Measurements from ENCODE around the gene THSD7B. TPM values are rescaled to one million over a fixed set of nuclear protein-coding genes. Genes with fewer than 3 reads are reported as not detected.

The THSD7B gene
- total RNA-seq, 1 donor from 2014 or later = 1.2 TPM

DNA sequence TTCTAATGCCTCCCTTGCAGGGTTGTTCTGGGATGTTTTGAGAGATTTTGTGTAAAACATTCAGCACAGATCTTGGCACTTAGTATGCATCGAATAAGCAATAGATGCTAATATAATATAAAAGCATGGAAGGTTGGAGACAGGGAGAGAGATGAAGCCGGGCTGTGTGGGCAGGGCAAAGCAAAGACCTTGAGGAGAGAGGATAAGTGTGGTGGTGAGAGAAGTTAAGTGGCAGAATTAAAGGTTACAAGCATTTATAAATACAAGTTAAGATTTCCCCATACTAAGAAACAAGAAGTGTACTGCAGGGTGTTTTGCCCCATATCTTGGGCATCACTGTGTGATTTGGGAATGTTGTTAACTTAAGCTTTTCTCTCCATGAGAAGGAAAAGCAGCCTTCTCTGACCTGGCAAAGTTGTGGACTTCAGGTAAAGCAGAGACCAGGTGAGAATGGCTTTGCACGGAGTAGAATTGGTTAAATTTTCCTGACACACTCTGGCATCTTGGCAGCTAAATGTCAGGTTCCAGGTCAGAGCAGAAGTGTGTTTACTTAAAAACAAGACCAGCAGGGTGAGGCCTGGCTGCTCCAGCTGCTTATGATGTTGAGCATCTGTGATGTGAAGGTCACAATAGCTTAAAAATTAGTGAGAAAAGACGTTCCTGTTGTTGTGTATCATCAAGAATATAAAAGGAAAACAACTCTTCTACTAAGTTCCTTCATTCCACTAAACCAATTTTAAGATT is 910.4 kb downstream of the THSD7B start:
- Histone ChIP-seq H2AFZ (replicated peaks) (no peak overlapping the region), H3K4me1 (no peaks in the 10 kb centered on the region), H3K4me3 (no peak overlapping the region), H4K20me1 (ENCODE audit: low read depth) (no peaks in the 10 kb centered on the region), H3K4me2 (no peak overlapping the region), H3K27ac (no peak overlapping the region), H3K27me3 (no peaks in the 10 kb centered on the region), H3K9me3 (ENCODE audit: low read depth) (no peaks in the 10 kb centered on the region), H3K79me2 (ENCODE audit: low read depth) (no peaks in the 10 kb centered on the region), H3K9ac (no peak overlapping the region), H3F3A (ENCODE audit: low read depth) (no peaks in the 10 kb centered on the region), H3K36me3 (no peaks in the 10 kb centered on the region)
- Mint-ChIP-seq H3K4me3 (no peak overlapping the region), H3K4me1 (no peaks in the 10 kb centered on the region), H3K9me3 (no peaks in the 10 kb centered on the region), H3K27me3 (ENCODE audit: insufficient read depth, low read depth) (no peaks in the 10 kb centered on the region), H3K36me3 (no peaks in the 10 kb centered on the region), H3K27ac (no peak overlapping the region)
- TF ChIP-seq EZH2 (IDR thresholded peaks at IDR 0.05) (no peak), EZH2phosphoT487 (IDR thresholded peaks at IDR 0.05) (no peak)
- TF ChIP-seq, protein P1, sequence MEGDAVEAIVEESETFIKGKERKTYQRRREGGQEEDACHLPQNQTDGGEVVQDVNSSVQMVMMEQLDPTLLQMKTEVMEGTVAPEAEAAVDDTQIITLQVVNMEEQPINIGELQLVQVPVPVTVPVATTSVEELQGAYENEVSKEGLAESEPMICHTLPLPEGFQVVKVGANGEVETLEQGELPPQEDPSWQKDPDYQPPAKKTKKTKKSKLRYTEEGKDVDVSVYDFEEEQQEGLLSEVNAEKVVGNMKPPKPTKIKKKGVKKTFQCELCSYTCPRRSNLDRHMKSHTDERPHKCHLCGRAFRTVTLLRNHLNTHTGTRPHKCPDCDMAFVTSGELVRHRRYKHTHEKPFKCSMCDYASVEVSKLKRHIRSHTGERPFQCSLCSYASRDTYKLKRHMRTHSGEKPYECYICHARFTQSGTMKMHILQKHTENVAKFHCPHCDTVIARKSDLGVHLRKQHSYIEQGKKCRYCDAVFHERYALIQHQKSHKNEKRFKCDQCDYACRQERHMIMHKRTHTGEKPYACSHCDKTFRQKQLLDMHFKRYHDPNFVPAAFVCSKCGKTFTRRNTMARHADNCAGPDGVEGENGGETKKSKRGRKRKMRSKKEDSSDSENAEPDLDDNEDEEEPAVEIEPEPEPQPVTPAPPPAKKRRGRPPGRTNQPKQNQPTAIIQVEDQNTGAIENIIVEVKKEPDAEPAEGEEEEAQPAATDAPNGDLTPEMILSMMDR (IDR thresholded peaks at IDR 0.05) = no peak
- DNase-seq (ENCODE audit: low spot score) = no peak

DNA sequence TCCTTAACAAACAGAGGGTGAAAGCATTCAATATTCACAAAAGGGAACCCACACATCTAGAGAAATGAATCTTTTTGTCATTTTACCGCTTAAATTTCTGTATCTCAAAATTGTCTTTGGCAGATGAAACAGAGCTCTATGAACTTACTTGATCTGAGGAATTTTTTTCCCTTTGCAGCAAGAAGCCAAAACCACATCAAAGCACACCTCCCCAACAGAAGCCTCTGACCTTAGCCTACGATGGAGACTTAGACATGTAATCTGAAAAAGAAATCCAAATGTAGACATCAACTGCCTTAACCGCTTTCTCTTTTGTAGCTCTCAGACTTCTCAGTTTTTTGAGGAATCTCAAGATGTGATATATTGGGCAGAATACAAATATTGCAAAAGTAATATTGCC is 911.0 kb downstream of the THSD7B start:
- H3K27me3 ChIP-seq = no peaks in the 10 kb centered on the region
- H3K79me2 ChIP-seq (ENCODE audit: low read depth) = no peaks in the 10 kb centered on the region
- H3K27ac ChIP-seq = no peak overlapping the region
- H3K4me2 ChIP-seq = no peak overlapping the region
- H3K9me3 Mint-ChIP-seq = no peaks in the 10 kb centered on the region
- H4K20me1 ChIP-seq (ENCODE audit: low read depth) = no peaks in the 10 kb centered on the region
- no peaks in the 10 kb centered on the region for H3K4me1 ChIP-seq
- H3K4me3 ChIP-seq = no peak overlapping the region
- no peaks in the 10 kb centered on the region for H3K9me3 ChIP-seq (ENCODE audit: low read depth)
- no peak overlapping the region for H3K27ac Mint-ChIP-seq
- H3K36me3 Mint-ChIP-seq = no peaks in the 10 kb centered on the region
- H3K4me3 Mint-ChIP-seq = no peak overlapping the region
- H3K4me1 Mint-ChIP-seq = no peaks in the 10 kb centered on the region
- DNase-seq (ENCODE audit: low spot score) = no peak
- H3K9ac ChIP-seq = no peak overlapping the region
- TF ChIP-seq EZH2phosphoT487 (IDR thresholded peaks at IDR 0.05) = no peak
- no peak for TF ChIP-seq EZH2 (IDR thresholded peaks at IDR 0.05)
- TF ChIP-seq, protein P1 (IDR thresholded peaks at IDR 0.05) = no peak
- no peaks in the 10 kb centered on the region for H3K36me3 ChIP-seq
- no peaks in the 10 kb centered on the region for H3F3A ChIP-seq (ENCODE audit: low read depth)
- H3K27me3 Mint-ChIP-seq (ENCODE audit: insufficient read depth, low read depth) = no peaks in the 10 kb centered on the region
- H2AFZ ChIP-seq (replicated peaks) = no peak overlapping the region

DNA sequence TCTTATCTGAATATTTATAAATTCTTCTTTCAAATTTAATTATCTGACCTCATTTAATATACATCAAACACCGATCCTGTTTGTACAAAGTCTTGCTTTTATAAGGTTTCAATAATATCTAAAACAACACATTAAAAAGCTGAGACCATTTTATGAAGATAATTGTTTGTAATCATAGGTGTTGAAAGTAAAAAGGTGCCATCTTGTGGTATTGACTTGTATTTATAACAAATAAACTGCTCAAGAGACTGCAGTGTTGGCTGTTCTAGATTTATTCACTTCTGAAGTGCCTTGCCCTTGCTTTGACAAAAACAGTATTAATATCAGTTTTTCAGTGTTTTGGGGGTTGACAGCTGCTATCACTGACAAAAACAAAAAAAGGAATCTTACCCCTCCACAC is 912.1 kb downstream of the THSD7B start:
- Histone ChIP-seq H3K4me2 (no peak overlapping the region), H3K9me3 (ENCODE audit: low read depth) (no peaks in the 10 kb centered on the region), H3F3A (ENCODE audit: low read depth) (no peaks in the 10 kb centered on the region), H3K27ac (no peak overlapping the region), H3K79me2 (ENCODE audit: low read depth) (no peaks in the 10 kb centered on the region), H3K4me1 (no peaks in the 10 kb centered on the region), H3K27me3 (no peaks in the 10 kb centered on the region), H2AFZ (replicated peaks) (no peak overlapping the region), H3K9ac (no peak overlapping the region), H3K36me3 (no peaks in the 10 kb centered on the region), H4K20me1 (ENCODE audit: low read depth) (no peaks in the 10 kb centered on the region), H3K4me3 (no peak overlapping the region)
- no peak overlapping the region for H3K4me3 Mint-ChIP-seq
- H3K4me1 Mint-ChIP-seq = no peaks in the 10 kb centered on the region
- DNase-seq (ENCODE audit: low spot score) = peak; percentile 10
- no peaks in the 10 kb centered on the region for H3K27me3 Mint-ChIP-seq (ENCODE audit: insufficient read depth, low read depth)
- no peak overlapping the region for H3K27ac Mint-ChIP-seq
- no peak for TF ChIP-seq EZH2phosphoT487 (IDR thresholded peaks at IDR 0.05)
- TF ChIP-seq, protein P1 (IDR thresholded peaks at IDR 0.05) = peak; percentile 35
- no peaks in the 10 kb centered on the region for H3K36me3 Mint-ChIP-seq
- no peaks in the 10 kb centered on the region for H3K9me3 Mint-ChIP-seq

Data from neural progenitor cell (in vitro differentiated cells).